ENCODE measurements around the gene COL23A1.
"Not testable (repeated sequence)": the region's sequence is repeated elsewhere in the genome, so short reads cannot be mapped to it uniquely, and the experiment has no call there.

COL23A1 gene

GRCh38 chr5:178502401-178503100 lies 87.6 kb downstream of the COL23A1 start:
- DNase-seq, result no peak

- DNase-seq, result no peak
Measured at GRCh38 chr5:178499352-178499751, 90.8 kb downstream of the COL23A1 start.

- no peak for DNase-seq
Measured at GRCh38 chr5:178496642-178497041, 93.6 kb downstream of the COL23A1 start.

- no peak for DNase-seq
Measured at GRCh38 chr5:178496214-178496613, 94.0 kb downstream of the COL23A1 start.

- no peak for DNase-seq
Measured at GRCh38 chr5:178495706-178496105, 94.5 kb downstream of the COL23A1 start.

DNA sequence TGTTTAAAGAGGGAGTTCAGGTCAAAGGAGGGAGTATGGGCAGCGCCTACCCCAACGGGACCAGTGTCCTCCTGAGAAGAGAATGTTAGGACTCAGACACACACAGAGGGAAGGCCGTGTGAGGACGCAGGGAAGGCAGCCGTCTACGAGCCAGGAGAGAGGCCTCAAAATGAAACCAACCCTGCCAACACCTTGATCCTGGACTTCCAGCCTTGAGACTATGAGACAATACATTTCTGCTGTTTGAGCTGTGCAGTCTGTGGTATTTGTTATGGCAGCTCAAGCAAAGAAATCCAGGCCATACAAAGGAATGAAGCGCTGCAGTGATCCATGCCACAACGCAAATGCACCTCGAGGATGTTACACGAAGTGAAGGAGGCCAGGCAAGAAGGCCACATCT lies 97.9 kb downstream of the COL23A1 start:
- no peak for DNase-seq

DNA sequence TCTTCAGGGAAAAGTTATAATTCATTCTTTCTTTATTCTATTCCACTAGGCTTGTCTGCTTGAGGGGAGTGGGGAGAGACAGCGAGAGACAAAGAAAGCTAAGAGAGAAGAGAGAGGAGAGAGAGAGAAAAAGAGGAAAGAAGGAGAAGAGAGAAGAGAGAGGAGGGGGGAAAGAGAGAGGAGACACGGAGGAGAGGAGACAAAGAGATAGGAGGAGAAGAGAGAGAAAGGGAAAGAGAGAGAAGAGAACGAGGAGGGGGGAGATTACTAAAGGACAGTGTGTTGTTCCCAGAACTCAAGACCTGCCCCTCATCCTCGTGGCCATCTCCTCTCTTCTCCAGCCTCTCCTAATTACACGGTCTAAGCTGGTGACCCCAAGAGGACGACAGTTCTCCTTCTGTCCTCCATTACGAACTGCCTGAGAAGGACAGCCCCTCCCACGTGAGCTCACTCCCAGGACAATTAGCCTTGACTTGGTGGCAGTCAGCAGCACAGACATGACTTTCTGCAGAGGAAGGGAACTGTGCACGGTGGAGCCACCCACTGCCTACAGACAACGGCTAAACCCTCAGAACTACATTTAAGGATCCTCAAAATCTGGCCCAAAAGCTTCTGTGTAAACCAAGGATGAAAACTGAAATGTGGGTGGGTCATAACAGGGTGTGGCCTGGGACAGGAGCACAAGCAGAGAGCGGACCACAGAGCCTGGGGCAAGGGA lies 99.1 kb downstream of the COL23A1 start:
- DNase-seq, result no peak

- no peak for DNase-seq
Measured at GRCh38 chr5:178489271-178489976, 100.8 kb downstream of the COL23A1 start.

DNA sequence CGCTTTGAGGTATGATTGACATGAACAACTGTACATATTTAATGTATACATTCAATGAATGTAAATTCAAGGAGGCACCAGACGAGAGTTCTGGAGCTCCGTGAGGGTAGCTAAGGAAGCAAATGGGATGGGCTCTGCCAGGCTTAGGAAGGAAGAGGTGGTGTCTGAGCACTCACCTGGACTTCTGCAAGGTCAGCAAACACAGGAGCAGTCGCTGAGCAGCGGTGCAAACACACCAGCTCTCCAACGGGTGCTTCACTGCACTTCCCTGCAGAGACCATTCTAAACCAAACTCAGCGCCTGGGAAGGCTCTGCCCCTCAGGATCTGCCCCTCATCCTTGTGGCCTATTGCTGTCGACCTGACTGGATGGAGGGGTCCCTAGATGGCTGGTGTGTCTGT lies 101.5 kb downstream of the COL23A1 start:
- DNase-seq, result no peak

GRCh38 chr5:178487911-178488600 lies 102.1 kb downstream of the COL23A1 start:
- no peak for DNase-seq

DNA sequence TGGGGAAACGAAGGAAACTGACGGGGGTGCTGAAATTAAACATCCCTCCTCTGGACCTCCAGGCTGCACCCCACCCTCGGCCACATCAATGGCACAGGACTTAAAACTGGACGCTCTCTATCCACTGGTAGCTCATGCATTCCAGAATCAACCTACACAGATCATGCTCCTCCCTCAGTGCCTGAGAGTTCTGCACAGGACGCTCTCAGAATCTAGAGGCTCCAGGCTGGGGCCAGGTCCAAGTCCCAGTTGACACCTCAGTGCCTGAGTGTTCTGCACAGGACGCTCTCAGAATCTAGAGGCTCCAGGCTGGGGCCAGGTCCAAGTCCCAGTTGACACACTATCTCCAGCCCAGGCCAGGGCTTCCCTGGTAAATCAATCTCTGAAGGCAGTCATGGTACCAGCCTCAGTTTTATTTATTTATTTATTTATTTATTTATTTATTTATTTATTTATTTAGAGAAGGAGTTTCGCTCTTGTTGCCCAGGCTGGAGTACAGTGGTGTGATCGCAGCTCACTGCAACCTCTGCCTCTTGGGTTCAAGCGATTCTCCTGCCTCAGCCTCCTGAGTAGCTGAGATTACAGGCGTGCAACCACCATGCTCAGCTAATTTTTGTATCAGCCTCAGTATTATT lies 103.2 kb downstream of the COL23A1 start:
- DNase-seq, result not testable (repeated sequence)

GRCh38 chr5:178486239-178486641 lies 104.0 kb downstream of the COL23A1 start:
- no peak for DNase-seq

DNA sequence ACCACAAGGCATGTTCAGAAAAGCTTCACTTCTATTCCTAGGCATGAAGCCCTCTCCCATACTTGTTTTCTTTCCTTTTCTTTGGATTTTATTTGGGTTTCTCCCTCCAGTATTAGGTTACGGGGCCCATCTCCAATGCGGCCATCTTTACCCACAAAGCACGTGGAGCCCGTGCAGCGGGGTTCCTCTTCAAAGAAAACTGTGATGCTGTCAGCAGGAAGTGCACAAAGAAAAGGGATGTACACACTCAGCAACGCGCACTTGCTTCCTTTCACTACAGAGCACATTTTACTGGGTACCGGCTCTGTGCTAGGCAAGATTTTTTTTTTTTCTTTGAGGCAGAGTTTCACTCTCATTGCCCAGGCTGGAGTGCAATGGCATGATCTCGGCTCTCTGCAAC lies 106.6 kb downstream of the COL23A1 start:
- DNase-seq, result no peak

DNA sequence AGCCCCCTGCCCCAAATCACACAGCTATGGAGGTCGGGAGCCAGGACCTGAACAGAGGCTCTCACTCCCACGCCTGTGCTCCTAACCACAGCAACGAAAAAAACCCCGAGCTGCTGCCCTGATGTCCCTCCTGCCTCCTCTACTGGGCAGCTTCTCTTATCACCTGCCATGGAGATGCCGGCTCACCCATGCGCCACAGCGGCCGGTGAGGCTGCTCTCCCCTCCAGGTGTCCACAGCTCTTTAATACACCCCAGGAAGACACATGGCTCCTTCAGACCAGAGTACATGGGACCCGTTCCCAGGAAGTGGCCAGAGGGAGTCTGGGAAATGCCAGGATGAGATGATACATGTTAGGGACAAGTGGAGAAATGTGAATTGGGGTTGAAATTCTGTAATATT lies 110.9 kb downstream of the COL23A1 start:
- DNase-seq, result no peak

GRCh38 chr5:178478370-178478769 lies 111.8 kb downstream of the COL23A1 start:
- DNase-seq, result no peak

DNA sequence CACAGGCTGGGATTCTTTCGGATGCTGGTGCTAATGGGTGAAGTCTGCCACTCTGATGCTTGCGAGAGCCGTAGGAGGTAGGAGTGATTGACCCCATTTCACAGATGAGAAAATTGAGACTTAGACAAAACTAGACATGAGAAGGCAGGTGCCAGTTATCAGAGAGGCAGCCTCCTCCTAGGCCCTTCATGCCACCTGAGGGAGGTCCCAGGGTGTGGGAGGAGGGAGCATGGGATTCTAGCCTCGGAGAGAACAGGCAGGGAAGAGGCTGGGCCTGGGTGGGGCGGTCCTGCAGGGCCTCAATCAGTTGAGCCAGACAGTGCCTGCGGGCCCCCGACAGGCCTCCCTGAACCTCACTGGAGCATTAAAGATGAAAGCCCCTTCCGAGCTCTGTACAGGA lies 112.4 kb downstream of the COL23A1 start:
- DNase-seq, result no peak

- peak; percentile 49 for DNase-seq
Measured at GRCh38 chr5:178476972-178477754, 113.0 kb downstream of the COL23A1 start.

GRCh38 chr5:178476531-178476930 lies 113.7 kb downstream of the COL23A1 start:
- no peak for DNase-seq

DNA sequence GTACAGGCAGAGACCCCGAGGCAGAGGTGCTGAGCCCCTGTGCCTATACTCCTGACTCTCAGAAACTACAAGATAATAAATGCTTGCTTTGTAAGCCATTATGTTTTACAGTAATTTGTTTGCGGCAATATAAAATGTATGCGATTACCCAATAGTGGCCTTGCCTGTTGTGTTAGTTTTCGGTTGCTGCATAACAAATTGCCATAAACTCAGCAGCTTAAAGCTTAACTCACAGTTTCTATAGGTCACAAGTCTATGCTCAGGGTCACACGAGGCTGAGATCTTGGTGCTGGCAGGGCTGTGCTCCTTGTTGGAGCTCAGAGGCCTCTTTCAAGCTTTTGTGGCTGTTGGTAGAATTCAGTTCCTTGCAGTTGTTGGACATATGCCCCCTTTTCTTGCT lies 114.8 kb downstream of the COL23A1 start:
- no peak for DNase-seq

GRCh38 chr5:178474562-178475184 lies 115.5 kb downstream of the COL23A1 start:
- no peak for DNase-seq

DNA sequence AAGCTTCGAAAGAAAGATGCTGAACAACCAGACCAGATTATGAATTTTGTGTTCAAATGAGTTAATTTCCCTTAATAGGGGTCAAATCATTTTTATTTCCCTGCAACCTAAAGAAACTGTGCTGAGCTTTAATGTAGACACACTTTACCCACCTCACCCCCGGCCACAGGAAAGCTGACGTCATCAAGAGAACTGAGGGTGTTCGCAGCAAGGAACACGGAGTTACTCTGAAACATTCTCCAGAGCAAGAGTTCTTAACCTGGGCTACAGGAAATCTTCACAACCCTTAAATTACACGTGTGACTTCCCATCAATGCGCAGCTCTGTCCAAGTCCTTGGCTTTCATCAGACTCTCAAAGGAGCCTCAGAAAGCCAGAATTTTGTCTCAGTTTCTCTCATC lies 116.3 kb downstream of the COL23A1 start:
- DNase-seq, result no peak

GRCh38 chr5:178472138-178472537 lies 118.1 kb downstream of the COL23A1 start:
- DNase-seq, result no peak

Data from KG1 (cell line).